Measurements from ENCODE around the gene KANSL1. TPM values are rescaled to one million over a fixed set of nuclear protein-coding genes. Genes with fewer than 3 reads are reported as not detected.

The KANSL1 gene
- total and polyA plus RNA-seq, 2 donors (not counting 1 experiment from before 2014, with no cell fraction given): 36.8 to 233 TPM

DNA sequence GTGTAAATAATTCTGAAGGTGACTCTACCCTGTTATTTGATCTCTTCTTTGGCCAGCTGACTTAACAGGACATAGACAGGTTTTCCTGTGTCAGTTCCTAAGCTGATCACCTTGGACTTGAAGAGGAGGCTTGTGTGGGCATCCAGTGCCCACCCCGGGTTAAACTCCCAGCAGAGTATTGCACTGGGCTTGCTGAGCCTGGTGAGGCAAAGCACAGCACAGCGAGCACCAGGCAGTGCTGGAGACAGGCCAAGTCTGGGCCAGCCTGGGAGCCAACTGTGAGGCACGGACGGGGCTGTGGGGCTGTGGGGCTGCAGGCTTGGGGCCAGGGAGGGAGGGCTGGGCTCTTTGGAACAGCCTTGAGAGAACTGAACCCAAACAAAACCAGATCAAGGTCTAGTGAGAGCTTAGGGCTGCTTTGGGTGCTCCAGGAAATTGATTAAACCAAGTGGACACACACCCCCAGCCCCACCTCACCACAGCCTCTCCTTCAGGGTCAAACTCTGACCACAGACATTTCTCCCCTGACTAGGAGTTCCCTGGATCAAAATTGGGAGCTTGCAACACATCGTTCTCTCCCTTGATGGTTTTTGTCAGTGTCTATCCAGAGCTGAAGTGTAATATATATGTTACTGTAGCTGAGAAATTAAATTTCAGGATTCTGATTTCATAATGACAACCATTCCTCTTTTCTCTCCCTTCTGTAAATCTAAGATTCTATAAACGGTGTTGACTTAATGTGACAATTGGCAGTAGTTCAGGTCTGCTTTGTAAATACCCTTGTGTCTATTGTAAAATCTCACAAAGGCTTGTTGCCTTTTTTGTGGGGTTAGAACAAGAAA lies 189.1 kb downstream of the KANSL1 start:
- no peaks in the 10 kb centered on the region for H3K36me3 ChIP-seq (replicated peaks in 1 of 2; ENCODE audit: control extremely low read depth in 1 of 2, control insufficient read depth in 1 of 2, extremely low read depth in 1 of 2, insufficient read depth in 2 of 2, low read length in 1 of 2)
- whole genome bisulfite sequencing (ENCODE audit: insufficient coverage): 66% methylated on average over 5 of the region's 6 CpGs
- CTCF ChIA-PET: interaction anchor here (0.6 to 7.6 kb wide), 15 partner anchors 9 to 283 kb away, joined by 3 to 122 read pairs (median 5); no protein-coding TSS in a partner anchor
- H3K9ac ChIP-seq (ENCODE audit: low read length): no peak overlapping the region
- no peak overlapping the region for H3K4me3 ChIP-seq (ENCODE audit: control extremely low read depth in 1 of 5, extremely low read depth in 1 of 5, insufficient read depth in 1 of 5, low read depth in 2 of 5, low read length in 4 of 5)
- H3K4me2 ChIP-seq (replicated peaks; ENCODE audit: low read depth, low read length, poor library complexity, severe bottlenecking): no peak overlapping the region
- Mint-ChIP-seq H3K4me3 (no peak overlapping the region), H3K27me3 (peaks cover 5% of the 10 kb centered on the region), H3K4me1 (no peaks in the 10 kb centered on the region), H3K9me3 (ENCODE audit: insufficient read depth) (no peaks in the 10 kb centered on the region), H3K27ac (no peak overlapping the region)
- intact Hi-C loops (cut with micrococcal nuclease): no loop called here
- ATAC-seq (ENCODE audit: low read depth) (no peak), DNase-seq (no peak)
- peaks cover 0 to 5% of the 10 kb centered on the region in 2 donors for H3K4me1 ChIP-seq (ENCODE audit: control insufficient read depth in 2 of 2, insufficient read depth in 2 of 2, low read length in 2 of 2)
- POLR2A ChIA-PET: interaction anchor here (0.8 kb wide), 1 partner anchor 10 kb away, joined by 7 read pairs; no protein-coding TSS in a partner anchor
- no peak overlapping the region for H3K27ac ChIP-seq (ENCODE audit: low read length in 2 of 2)
- no peaks in the 10 kb centered on the region for H4K20me1 ChIP-seq (ENCODE audit: control insufficient read depth, insufficient read depth, low read length, poor library complexity, severe bottlenecking)
- no peaks in the 10 kb centered on the region for H3K27me3 ChIP-seq (replicated peaks in 1 of 4; ENCODE audit: control extremely low read depth in 1 of 4, control insufficient read depth in 3 of 4, insufficient read depth in 4 of 4, low read length in 3 of 4)
- no peaks in the 10 kb centered on the region for H3K79me2 ChIP-seq (ENCODE audit: control insufficient read depth, insufficient read depth, low read length)
- TF ChIP-seq, protein P1, sequence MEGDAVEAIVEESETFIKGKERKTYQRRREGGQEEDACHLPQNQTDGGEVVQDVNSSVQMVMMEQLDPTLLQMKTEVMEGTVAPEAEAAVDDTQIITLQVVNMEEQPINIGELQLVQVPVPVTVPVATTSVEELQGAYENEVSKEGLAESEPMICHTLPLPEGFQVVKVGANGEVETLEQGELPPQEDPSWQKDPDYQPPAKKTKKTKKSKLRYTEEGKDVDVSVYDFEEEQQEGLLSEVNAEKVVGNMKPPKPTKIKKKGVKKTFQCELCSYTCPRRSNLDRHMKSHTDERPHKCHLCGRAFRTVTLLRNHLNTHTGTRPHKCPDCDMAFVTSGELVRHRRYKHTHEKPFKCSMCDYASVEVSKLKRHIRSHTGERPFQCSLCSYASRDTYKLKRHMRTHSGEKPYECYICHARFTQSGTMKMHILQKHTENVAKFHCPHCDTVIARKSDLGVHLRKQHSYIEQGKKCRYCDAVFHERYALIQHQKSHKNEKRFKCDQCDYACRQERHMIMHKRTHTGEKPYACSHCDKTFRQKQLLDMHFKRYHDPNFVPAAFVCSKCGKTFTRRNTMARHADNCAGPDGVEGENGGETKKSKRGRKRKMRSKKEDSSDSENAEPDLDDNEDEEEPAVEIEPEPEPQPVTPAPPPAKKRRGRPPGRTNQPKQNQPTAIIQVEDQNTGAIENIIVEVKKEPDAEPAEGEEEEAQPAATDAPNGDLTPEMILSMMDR (IDR thresholded peaks at IDR 0.05): no peak
- TF ChIP-seq EZH2 (IDR thresholded peaks at IDR 0.05; ENCODE audit: borderline replicate concordance, insufficient read depth, low read depth, low read length, poor library complexity, severe bottlenecking): no peak
- H2AFZ ChIP-seq (ENCODE audit: insufficient read depth, low read depth, low read length, poor library complexity, severe bottlenecking): no peak overlapping the region
- no peaks in the 10 kb centered on the region for H3K9me3 ChIP-seq (ENCODE audit: control extremely low read depth in 1 of 3, control insufficient read depth in 2 of 3, insufficient read depth in 1 of 3, low read length in 2 of 3)

DNA sequence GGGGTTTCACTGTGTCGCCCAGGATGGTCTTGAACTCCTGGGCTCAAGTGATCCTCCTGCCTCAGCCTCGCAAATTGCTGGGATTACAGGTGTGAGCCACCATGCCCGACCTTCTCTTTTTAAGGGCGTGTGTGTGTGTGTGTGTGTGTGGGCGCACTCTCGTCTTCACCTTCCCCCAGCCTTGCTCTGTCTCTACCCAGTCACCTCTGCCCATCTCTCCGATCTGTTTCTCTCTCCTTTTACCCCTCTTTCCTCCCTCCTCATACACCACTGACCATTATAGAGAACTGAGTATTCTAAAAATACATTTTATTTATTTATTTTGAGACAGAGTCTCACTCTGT lies 190.3 kb downstream of the KANSL1 start:
- Mint-ChIP-seq H3K9me3 (ENCODE audit: insufficient read depth) (no peaks in the 10 kb centered on the region), H3K27me3 (peaks cover 2% of the 10 kb centered on the region), H3K4me1 (no peaks in the 10 kb centered on the region), H3K4me3 (no peak overlapping the region), H3K27ac (no peak overlapping the region)
- Histone ChIP-seq H3K36me3 (replicated peaks in 1 of 2; ENCODE audit: control extremely low read depth in 1 of 2, control insufficient read depth in 1 of 2, extremely low read depth in 1 of 2, insufficient read depth in 2 of 2, low read length in 1 of 2) (no peaks in the 10 kb centered on the region), H3K4me2 (replicated peaks; ENCODE audit: low read depth, low read length, poor library complexity, severe bottlenecking) (no peak overlapping the region), H3K4me3 (ENCODE audit: control extremely low read depth in 1 of 5, extremely low read depth in 1 of 5, insufficient read depth in 1 of 5, low read depth in 2 of 5, low read length in 4 of 5) (no peak overlapping the region), H3K27ac (ENCODE audit: low read length in 2 of 2) (no peak overlapping the region), H3K79me2 (ENCODE audit: control insufficient read depth, insufficient read depth, low read length) (no peaks in the 10 kb centered on the region), H2AFZ (ENCODE audit: insufficient read depth, low read depth, low read length, poor library complexity, severe bottlenecking) (peak overlapping the region; percentile 5), H3K9ac (ENCODE audit: low read length) (no peak overlapping the region), H3K4me1 (ENCODE audit: control insufficient read depth in 2 of 2, insufficient read depth in 2 of 2, low read length in 2 of 2) (peaks cover 0 to 5% of the 10 kb centered on the region in 2 donors), H3K27me3 (replicated peaks in 1 of 4; ENCODE audit: control extremely low read depth in 1 of 4, control insufficient read depth in 3 of 4, insufficient read depth in 4 of 4, low read length in 3 of 4) (no peaks in the 10 kb centered on the region), H4K20me1 (ENCODE audit: control insufficient read depth, insufficient read depth, low read length, poor library complexity, severe bottlenecking) (no peaks in the 10 kb centered on the region), H3K9me3 (ENCODE audit: control extremely low read depth in 1 of 3, control insufficient read depth in 2 of 3, insufficient read depth in 1 of 3, low read length in 2 of 3) (no peaks in the 10 kb centered on the region)
- ATAC-seq (ENCODE audit: low read depth) (no peak), DNase-seq (no peak)
- intact Hi-C loops (cut with micrococcal nuclease): loop anchor here (1.0 kb wide), 2 partner anchors 41 to 58 kb away; no protein-coding TSS in a partner anchor
- TF ChIP-seq, protein P1 (IDR thresholded peaks at IDR 0.05): no peak
- TF ChIP-seq EZH2 (IDR thresholded peaks at IDR 0.05; ENCODE audit: borderline replicate concordance, insufficient read depth, low read depth, low read length, poor library complexity, severe bottlenecking): no peak
- WGBS (ENCODE audit: insufficient coverage): 30% methylated on average over 2 of the region's 7 CpGs
- ChIA-PET POLR2A (interaction anchor here (0.6 to 0.7 kb wide), 2 partner anchors 38 to 49 kb away, joined by 3 to 6 read pairs; no protein-coding TSS in a partner anchor), CTCF (interaction anchor here (0.7 to 7.6 kb wide), 17 partner anchors 17 to 284 kb away, joined by 3 to 122 read pairs (median 5); partner anchors contain the start of gene KANSL1)
